HL-60/S4 treated with retinoic acid at 250 ng/mL for 4 days and 3 days (cell line): ENCODE measurements around the gene OR7D2.
"Not testable (repeated sequence)": the region's sequence is repeated elsewhere in the genome, so short reads cannot be mapped to it uniquely, and the experiment has no call there.

Source experiments
- in situ Hi-C: fragments of 300-500 bp; cut with MboI; formaldehyde crosslinking; loops from 2 replicates; pipeline ENCODE4 v1.7.0; 2022; ENCODE audit warnings: low sequenced_read_pairs

OR7D2 gene

DNA sequence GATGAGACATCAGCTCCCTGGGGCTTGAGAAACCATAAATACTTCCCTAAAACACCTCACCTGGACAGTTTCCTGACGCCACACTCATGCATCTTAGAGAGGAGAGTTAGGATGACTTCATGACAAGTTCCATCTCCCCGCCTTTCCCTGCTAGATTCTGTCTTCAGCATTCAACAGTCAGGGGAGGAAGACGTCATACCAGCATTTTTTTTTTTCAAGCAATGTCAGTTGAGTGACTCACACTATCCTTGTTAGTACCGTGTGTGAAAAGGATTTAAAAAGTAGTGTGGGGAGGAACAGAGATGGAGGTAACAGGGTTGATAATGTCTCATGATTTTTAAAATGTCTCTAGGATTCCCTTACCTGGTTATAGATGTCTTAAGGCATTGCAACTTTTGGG lies at the start of gene OR7D2:
TSS of gene OR7D2 (plus strand) at position 79 of the 400 bp plus-strand sequence. CDS start 6,803 bp downstream, outside the sequence.
- in situ Hi-C loops = no loop called here

DNA sequence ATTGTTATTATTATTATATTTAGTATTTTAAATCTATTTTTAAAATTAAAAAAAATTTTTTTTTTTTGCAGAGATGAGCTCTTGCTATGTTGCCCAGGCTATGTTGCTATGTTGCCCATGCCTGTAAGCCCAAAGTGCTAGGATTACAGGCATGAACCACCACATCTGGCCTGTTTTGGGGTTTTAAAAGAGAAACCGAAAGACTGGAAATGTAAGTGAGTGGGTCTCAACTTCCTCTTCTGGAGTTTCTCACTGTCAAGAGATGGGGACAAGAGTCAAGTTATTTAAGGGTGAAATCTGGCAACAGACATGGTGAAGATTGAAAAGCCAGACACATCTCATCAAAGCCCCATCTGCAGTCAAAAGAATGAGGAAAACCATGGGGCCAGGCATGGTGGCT lies 47.8 kb upstream of the OR7D2 start:
- in situ Hi-C loops = no loop called here

DNA sequence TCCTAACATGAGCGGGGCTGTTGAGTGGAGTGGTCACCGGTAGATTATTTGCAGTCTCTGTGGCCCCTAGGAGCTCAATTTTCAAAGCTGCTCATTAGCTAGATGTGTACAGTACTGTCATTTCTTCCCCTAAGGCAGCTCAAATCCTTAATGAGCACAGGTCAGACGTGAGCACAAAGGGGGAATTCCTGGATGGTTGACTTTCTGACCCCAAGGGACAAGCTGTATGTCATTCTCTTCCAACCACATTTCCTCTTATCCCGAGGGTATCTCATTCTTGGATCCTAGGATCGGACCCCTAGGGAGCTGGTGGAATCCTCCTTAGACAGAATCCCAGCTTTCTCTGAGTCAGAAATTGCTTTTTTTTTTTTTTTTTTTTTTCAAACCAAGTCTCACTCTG lies 46.4 kb upstream of the OR7D2 start:
- in situ Hi-C loops = no loop called here

DNA sequence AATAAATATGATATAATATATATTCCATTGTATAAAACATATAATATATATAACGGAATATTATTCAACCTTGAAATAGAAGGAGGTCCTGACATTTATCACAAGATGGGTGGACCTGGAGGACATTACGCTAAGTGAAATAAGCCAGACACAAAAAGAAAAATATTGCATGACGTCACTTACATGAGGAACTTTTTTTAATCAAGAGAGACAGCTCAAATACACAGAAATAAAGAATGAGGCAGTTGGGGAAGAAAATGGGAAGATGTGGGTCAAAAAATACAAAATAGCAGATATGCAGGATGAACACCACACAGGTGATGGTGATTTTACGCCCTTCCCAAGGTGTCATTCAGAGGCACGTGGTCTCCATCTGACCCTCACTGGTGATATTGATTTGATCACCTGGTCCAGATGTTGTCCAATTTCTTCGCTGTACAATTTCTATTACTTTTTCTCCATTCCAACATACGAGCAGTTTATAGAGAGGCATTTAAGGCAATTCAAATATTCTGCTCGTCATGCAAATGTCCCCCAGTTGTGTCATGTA lies 39.1 kb upstream of the OR7D2 start:
- in situ Hi-C loops = no loop called here

DNA sequence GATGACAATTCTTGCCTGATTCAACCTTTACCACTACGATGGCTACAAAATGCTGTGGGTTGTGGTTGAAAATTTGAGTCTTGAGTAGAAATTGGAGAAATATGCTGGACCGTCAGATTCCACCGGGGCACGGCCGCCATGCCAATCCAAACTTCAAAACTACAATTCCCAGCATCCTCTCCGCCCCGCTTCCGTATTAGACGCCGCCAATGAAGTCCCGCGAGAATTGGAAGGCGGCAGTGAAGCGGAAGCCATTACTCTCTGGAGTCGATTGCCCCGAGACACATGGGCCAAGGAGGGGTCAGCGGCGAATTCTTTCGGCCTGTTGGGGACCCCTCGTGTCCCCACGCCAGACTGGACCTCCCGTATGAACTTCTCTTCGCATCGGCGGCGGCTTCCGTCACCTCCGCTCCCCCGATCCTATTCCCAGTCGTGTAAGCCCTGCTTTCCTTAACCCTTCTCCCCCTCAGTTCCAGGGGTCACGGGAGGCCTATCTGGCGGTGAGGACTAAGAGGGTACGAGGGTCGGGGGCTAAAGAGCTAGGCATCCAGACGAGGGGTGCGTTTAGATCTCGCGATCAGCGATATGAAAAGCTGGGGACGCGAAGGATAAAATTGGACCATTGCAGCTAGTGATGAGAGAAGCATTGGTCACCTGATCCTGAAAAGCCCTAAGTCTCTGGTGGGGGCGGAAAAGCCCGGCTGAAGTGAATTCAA lies 38.5 kb upstream of the OR7D2 start, which contains the start of gene ZNF317:
TSS of gene ZNF317 (plus strand) at position 239 of the 716 bp plus-strand sequence. CDS start 15,620 bp downstream, outside the sequence.
- in situ Hi-C loops = no loop called here

DNA sequence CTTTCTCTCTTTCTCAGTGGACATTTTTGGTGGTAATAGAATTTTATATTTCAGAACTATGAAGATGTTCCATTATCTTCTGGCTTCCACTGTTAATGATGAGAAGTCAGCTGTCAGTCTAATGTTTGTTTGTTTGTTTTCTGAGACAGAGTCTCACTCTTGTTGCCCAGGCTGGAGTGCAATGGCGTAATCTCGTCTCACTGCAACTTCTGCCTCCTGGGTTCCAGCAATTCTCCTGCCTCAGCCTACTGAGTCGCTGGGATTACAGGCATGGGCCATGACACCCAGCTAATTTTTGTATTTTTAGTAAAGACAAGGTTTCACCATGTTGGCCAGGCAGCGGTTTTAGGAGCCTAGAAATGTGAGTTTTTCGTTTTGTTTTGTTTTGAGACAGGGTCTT lies 33.9 kb upstream of the OR7D2 start:
- in situ Hi-C loops = no loop called here

DNA sequence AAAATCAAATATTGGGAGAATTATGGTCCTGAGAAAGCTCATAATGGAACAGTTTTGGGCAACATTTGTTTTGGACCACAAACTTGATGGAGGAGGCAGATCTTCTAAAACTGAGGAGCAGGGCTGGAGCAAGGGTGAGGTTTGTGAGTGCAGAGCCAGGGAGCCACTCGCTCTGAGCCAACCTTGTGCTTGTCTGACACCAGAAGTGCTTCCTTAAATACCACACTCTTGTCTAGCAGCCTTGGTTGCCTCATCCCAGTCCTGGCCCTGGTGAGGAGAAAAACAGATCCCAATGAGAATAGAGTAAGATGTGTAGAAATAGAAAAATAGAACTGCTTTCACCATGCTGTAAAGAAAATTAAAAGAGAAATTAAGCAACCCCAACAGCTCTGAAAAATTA lies 31.9 kb upstream of the OR7D2 start:
- in situ Hi-C loops = no loop called here

DNA sequence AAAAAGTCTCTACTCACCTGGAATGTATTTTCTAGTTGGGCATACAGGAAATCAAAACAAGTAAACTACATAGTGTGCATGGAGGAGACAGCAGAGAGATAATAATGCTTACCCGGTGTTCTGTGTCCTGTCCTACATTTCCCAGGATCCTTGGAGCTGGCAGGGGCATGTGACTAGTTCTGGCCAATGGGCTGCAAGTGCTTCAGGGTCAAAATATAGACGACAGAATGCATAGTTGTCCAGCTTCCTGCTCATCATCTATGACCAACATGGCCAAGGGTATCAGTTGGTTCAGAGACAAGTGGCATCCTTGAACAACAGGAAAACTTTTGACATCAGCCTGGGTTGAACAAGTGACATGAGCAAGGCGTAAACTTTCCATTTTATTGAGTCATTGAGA lies 30.1 kb upstream of the OR7D2 start:
- in situ Hi-C loops = no loop called here

DNA sequence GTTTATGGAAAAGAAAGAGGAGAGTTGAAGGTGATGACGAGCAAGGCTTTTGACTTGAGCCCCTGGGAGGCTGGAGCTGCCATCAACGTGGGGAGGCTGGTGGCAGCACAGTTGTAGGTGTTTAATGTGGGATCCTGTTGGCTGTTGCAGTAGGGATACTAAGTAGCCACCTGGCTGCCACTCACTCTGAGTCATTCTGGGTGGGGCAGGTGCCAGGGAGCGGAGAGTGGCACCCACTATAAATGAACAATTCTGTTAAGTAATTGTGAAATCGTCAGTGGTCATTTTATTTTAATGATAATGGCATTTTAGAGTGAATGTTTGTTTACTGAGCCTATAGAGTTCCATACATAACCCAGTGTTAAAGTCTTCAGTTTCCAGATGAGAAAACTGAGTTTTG lies 28.8 kb upstream of the OR7D2 start:
- in situ Hi-C loops = no loop called here

DNA sequence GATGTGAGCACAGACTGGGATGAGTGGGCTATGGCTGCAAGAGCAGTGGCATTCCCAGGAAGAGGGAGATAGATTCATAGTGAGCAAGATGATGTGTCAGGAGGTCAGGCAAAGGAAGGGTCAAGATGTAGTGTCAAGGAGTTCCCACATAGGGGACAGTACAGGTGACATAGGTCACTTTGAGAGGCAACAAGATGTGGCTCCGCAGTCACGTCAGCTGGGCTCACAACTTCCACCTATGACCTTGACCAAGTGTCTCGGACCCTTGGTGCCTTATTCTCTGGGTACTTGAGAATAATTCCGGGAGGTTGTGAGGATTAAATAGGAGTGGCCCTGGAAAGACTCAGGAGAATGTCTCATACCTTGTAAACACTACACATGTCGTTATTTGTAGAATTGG lies 28.1 kb upstream of the OR7D2 start:
- in situ Hi-C loops = no loop called here

DNA sequence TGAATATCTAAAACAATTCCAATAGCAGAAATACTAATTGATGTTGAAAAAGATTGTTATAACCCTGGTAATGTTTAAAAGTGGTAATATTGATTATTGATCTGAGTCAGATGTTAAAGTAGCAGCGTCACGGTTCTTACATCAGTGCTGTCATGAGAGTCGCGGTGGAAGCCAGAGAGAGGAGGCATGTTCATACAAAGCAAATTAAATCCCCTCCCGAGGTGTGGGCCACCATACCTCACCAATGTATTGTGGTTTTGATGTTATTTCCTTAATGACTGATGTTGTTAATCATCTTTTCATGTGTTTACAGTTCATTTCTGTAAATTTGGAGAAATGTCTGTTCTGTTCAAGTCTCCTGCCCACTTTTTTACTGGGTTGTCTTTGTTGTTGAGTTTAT lies 27.4 kb upstream of the OR7D2 start:
- in situ Hi-C loops = no loop called here

DNA sequence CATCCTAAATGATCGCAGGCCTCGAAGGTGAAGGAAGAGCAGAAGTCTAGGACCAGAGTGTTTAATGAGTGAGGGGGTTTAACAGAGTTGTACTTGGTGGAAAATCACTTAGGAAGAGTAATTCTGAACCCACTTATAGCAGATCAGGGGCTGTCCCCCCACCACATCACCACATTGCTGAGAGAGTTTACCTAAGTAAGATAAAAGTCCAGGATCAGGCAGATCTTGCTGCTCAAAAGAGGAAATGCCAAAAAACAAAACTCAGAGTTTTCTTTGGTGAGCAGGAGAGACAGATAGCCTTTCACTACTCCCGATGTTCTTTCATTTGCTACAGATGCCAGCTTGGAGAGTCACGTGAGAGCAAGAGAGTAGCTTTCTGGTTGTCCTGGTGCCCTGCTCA lies 23.2 kb upstream of the OR7D2 start:
- in situ Hi-C loops = no loop called here

DNA sequence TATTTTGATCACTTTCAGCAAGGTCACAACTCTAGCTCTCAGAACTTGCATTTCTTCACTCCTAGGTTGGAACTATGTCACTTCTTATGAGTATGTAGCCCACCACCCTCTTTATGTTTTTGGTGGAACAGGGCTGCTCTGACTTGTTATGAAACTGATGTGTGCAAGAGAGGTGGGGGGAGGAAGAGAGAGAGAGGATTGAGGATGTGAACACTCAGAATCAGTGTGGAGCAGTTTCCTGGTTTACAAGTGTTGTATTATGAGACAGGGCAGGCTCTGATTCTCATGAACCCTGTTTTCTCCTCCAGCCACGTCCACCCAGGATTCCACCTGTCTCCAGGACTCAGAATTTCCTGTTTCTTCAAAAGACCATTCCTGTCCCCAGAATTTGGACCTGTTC lies 22.5 kb upstream of the OR7D2 start:
- in situ Hi-C loops = no loop called here

DNA sequence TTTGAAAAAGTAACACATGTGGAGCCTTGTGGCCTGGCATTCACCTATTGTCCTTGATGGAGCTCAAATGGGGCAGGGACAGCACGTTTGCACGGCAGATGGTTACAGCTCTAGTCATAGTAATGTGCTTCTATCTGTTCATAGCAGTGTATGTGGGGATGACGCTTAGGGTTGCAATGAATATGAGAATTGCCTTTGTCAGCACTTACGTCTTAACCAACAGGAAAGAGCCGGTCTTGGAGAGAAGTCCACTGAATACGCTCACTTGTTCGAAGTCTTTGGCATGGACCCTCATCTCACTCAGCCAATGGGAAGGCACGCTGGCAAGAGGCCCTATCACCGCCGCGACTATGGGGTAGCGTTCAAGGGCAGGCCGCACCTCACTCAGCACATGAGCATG lies 18.9 kb upstream of the OR7D2 start:
- in situ Hi-C loops = no loop called here

DNA sequence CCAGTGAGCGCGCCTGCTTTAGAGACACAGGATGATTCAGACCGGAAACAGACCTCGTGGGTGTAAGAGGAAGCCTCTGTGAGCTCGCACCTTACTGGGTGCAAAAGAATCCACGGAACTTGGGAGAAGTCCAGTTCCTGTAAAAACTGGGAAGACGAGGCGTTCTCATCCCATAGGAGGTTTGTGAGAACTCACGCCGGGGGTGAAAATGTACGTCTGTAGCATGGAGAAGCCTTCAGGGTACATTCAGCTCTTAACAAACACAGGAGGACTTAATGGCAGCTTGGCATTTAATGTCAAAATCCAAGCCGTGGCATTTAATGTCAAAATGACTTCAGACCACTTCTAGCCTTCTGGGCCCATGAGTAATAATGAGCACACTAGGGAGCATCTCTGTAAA lies 17.4 kb upstream of the OR7D2 start:
- in situ Hi-C loops = no loop called here

DNA sequence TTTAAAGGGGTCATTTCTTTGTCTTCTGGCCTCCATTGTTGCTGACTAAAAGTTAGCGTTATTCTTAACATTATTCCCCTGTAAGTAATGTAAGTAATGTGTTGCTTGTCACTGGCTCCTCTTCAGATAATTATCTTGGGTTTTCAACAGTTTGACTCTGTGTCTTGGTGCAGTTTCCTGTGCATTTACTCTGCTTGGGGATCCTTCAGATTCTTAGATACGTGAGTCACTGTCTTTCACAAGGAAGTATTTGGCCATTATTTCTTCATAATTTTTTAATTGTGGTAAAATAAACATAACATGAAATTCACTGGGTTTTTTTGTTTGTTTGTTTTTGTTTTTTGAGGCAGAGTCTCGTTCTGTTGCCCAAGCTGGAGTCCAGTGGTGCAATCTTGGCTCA lies 13.5 kb upstream of the OR7D2 start:
- in situ Hi-C loops = no loop called here

DNA sequence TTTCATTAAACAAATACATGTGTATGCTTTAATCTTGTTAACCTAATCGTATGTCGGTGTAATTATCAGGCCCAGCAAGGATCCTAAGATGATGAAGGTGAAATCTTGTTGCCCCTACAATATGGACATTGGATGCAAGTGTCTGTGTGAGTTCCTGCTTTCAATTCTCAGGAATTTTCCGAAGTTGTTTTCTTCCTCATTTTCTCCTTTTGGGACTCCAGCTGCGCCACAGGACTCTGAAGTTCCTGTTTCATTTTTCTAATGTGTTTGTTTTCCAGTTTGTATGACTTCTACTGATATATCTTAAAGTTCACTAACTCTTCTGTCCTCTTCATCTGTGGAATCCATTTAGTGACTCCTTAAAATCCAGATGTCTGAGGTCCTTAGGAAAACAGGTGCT lies 11.9 kb upstream of the OR7D2 start:
- in situ Hi-C loops = no loop called here

DNA sequence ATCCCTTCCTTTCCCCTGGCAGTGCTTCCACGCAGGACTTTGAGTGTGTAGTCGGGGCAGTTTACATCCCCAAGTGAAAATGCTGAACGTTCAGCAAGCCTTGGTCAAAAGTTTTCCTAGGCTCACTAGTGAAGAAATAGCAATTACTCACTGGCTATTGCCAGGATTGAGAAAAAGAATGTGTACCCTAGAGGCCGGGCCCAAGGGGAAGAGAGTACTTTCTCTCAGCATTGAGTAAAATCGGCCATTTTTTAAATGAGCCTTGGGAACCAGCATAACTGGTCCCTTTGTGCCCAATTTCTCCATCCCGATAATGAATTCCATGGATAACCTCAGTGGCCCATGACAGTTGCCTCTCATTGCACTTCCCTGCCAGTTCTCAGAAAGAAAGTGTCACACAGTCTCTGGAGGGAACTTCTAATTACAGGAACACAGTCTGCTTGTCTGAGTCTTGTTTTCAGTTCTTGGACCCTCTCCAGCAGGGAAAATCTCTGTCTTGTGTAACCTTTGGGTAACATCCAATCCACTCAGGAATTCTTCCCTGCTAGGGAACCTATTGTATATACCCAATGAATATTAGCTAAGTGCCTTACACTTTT lies 7.3 kb upstream of the OR7D2 start:
- in situ Hi-C loops = no loop called here

DNA sequence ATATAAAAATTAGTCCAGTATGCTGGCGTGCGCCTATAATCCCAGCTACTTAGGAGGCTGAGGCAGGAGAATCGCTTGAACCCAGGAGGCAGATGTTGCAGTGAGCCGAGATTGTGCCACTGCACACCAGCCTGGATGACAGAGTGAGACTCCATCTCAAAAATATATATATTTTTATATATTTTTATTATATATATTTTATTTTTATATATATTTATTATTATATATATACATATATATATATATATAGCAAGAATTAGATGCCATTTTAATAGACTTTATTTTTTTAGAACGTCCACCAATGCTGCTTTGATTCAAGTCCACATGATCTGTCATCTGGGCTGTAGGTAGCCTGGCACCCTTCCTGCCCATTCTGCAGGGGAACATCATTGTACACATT lies 3.5 kb upstream of the OR7D2 start:
- in situ Hi-C loops = no loop called here

DNA sequence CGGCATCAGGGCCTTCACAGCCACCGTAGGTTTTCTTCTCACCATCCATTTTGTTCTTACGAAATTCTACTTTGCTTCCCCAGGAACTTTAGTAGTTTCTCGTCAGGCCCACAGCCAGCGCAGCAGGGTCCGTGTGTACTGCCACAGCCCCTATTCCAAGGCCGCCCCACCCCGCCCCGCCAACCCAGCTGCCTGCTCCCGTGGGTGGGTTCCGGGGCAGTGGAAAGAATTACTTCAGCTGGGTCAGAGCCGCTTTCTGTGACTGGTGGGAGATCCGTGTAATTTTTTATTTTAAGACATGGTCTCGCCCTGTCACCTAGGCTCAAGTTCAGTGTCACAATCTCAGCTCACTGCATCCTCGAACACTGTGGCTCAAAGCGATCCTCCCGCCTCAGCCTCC lies 4.2 kb downstream of the OR7D2 start:
- in situ Hi-C loops = no loop called here

DNA sequence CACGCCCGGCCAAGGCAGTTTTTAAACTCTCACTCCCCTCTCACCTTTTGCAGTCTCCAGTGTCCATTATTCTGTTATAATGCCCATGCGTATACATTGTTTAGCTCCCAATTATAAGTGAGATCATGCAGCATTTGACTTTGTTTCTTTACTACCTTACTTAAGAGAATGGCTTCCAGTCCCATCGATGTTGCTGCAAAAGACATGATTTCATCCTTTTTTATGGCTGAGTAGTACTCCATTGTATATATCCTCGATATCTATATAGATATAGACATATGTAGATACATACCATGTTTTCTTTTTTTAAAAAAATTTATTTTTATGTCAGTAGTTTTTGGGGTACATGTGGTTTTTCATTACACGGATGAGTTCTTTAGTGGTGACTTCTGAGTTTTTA lies 8.4 kb downstream of the OR7D2 start:
- in situ Hi-C loops = no loop called here

DNA sequence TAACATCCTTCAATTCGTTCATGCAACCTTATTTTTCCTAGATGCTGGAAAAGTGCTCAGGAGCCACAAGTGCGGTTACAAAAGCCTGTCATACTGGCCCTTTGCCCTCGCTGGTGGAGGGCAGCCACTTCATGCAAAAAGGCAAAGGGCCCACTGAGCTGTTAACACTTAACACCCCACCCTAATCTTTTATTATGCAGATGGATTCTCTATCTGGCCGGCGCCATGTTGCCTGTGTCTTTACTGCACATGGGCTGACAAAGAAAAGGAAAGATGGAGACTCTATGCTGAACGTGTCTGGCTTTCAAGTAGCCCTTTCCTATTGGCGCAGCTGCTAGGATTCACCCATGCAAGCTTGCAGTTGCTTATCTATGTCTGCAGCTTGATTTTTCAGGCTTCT lies 10.8 kb downstream of the OR7D2 start:
- in situ Hi-C loops = no loop called here

DNA sequence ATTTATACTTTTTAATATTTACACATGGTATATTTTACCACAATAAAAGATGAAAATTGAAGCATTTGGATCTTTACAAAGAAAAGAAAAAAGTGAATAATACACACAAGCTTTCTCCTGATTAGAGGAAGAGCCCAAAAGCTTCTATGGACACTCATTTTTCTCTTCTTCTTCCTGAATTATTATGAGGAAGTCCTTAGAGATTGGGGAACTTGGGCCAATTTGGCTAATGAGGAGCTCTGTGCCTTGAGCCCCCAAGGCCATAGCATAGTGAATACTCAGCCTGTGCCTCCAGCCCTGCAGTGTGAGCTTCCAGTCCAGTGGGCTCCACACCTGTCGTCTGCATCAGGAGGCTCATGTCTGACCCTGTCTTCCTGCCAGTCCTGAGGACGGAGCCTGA lies 19.3 kb downstream of the OR7D2 start:
- in situ Hi-C loops = not testable (repeated sequence)
